Measurements from ENCODE around the gene SLC35E1. TPM values are rescaled to one million over a fixed set of nuclear protein-coding genes. Genes with fewer than 3 reads are reported as not detected.

The SLC35E1 gene
- total RNA-seq, 4 donors from 2014 or later, result 31.0 to 56.1 (median 42.8) TPM

GRCh38 chr19:16613841-16614240 lies 41.6 kb upstream of the SLC35E1 start:
- 73% methylated on average over 2 of the region's 2 CpGs; no CpG with 5 or more reads in 1 of the 2 donors for WGBS, 2 donors (ENCODE audit: low coverage in 1 of 2)
- no peak for DNase-seq
- H3K9me3 ChIP-seq, result no peaks in the 10 kb centered on the region
- in situ Hi-C loops (cut with MboI; ENCODE audit: low pct_ligation_motif_present in 1 of 4, low pct_unique_long_range_greater_than_20kb in 1 of 4, low sequenced_read_pairs in 3 of 4) (no loop called here), intact Hi-C loops (cut with DNase I; ENCODE audit: low total_unique reads) (no loop called here)
- no peak overlapping the region for H3K4me3 ChIP-seq
- H3K36me3 ChIP-seq, result no peaks in the 10 kb centered on the region
- H3K4me1 ChIP-seq, result peaks cover 4 to 22% (median 6%) of the 10 kb centered on the region in 4 donors
- no peak overlapping the region for H3K27ac ChIP-seq
- no peaks in the 10 kb centered on the region for H3K27me3 ChIP-seq
- TF ChIP-seq POLR2A (IDR thresholded peaks at IDR 0.05) (no peak), POLR2AphosphoS5 (IDR thresholded peaks at IDR 0.05) (no peak), EP300 (IDR thresholded peaks at IDR 0.05; ENCODE audit: low read depth) (no peak)
- TF ChIP-seq, protein P1, sequence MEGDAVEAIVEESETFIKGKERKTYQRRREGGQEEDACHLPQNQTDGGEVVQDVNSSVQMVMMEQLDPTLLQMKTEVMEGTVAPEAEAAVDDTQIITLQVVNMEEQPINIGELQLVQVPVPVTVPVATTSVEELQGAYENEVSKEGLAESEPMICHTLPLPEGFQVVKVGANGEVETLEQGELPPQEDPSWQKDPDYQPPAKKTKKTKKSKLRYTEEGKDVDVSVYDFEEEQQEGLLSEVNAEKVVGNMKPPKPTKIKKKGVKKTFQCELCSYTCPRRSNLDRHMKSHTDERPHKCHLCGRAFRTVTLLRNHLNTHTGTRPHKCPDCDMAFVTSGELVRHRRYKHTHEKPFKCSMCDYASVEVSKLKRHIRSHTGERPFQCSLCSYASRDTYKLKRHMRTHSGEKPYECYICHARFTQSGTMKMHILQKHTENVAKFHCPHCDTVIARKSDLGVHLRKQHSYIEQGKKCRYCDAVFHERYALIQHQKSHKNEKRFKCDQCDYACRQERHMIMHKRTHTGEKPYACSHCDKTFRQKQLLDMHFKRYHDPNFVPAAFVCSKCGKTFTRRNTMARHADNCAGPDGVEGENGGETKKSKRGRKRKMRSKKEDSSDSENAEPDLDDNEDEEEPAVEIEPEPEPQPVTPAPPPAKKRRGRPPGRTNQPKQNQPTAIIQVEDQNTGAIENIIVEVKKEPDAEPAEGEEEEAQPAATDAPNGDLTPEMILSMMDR (IDR thresholded peaks at IDR 0.05), result no peak

DNA sequence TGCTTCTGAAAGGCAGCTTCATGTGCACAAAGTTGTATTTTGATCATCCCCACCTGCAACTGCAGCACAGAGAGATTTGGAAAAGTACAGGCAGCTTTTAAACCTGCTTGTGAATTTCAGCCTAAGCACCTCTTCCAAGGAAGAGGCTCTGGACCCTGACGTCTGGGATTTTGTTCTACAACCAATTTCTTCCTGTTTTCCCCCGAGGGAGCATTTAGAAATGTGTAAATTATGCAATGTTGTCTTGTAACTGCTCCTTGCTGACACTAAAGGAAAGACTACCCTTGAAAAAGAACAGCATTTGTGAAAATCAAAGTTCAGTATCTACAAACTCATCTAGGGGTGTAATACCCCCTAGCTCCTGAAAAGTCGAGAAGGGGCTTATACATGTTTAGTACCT lies 40.4 kb upstream of the SLC35E1 start:
- in situ Hi-C loops (cut with MboI; ENCODE audit: low pct_ligation_motif_present in 1 of 4, low pct_unique_long_range_greater_than_20kb in 1 of 4, low sequenced_read_pairs in 3 of 4), result no loop called here
- 54 to 71% methylated on average over 3 of the region's 3 CpGs for whole genome bisulfite sequencing, 2 donors (ENCODE audit: low coverage in 1 of 2)

DNA sequence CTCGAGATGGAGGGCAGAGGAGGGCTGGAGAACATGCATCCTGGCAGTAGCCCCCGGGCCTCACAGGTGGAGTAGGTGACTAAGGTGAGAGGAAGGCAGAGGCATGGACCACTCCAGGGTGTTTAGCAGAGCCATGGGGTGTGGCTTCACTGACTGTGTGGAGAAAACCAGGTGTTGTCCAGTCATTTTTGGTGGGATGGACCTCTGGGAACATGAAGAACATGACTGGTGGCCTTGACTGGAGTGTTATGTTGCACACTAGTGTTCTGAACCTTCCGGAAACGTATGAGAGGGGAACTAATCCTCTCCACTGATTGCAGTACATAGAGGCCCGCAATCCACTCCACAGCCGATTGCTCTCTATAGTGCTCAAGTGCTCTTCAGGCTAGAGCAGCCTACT lies 38.9 kb upstream of the SLC35E1 start:
- intact Hi-C loops (cut with DNase I; ENCODE audit: low total_unique reads), result no loop called here
- H3K4me1 ChIP-seq, result peaks cover 15 to 41% (median 21%) of the 10 kb centered on the region in 4 donors

More for the DNA sequence above, 40.4 kb upstream of the SLC35E1 start:
- no peaks in the 10 kb centered on the region for H3K27me3 ChIP-seq
- no peaks in the 10 kb centered on the region for H3K9me3 ChIP-seq
- DNase-seq, result no peak
- H3K4me3 ChIP-seq, result no peak overlapping the region
- H3K27ac ChIP-seq, result peak overlapping the region in 2 of 4 donors; percentile 15 to 40
- TF ChIP-seq EP300 (IDR thresholded peaks at IDR 0.05; ENCODE audit: low read depth), result no peak
- TF ChIP-seq, protein P1 (IDR thresholded peaks at IDR 0.05), result no peak
- no peak for TF ChIP-seq POLR2AphosphoS5 (IDR thresholded peaks at IDR 0.05)
- TF ChIP-seq POLR2A (IDR thresholded peaks at IDR 0.05), result no peak
- H3K36me3 ChIP-seq, result no peaks in the 10 kb centered on the region
- intact Hi-C loops (cut with DNase I; ENCODE audit: low total_unique reads), result no loop called here
- H3K4me1 ChIP-seq, result peaks cover 11 to 32% (median 18%) of the 10 kb centered on the region in 4 donors

DNA sequence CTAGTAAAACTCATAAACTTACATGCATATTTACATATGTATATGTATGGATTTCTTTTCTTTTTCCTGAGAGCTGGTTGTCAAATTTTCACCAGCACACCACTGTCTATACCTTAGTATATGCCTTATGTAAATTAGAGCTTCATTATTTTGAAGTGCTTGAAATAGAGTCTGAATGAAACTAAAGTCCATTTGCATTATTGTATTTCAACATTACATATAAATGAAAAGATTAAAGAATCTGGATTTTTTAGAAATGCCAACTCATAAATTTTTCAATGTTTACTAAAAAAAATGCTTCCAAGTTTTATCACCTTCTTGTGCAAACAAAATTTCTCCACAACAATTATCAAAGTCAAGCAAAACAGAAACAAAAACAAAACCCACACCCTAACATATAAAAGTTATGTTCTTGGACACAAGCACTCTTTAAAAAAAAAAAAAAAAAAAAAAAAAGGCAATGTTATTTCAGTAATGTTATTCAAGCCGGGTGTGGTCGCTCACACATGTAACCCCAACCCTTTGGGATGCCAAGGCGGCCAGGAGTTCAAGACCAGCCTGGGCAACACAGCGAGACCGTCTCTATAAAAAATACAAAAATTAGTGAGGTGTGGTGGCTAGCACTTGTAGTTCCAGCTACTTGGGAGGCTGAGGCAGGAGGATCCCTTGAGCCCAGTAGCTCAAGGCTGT lies 37.4 kb upstream of the SLC35E1 start:
- H3K36me3 ChIP-seq, result no peaks in the 10 kb centered on the region
- peak overlapping the region; percentile 86 to 91 (median 86) for H3K27ac ChIP-seq
- TF ChIP-seq EP300 (IDR thresholded peaks at IDR 0.05; ENCODE audit: low read depth) (no peak), POLR2A (IDR thresholded peaks at IDR 0.05) (no peak), POLR2AphosphoS5 (IDR thresholded peaks at IDR 0.05) (no peak)
- TF ChIP-seq, protein P1 (IDR thresholded peaks at IDR 0.05), result no peak
- no peak overlapping the region for H3K4me3 ChIP-seq
- intact Hi-C loops (cut with DNase I; ENCODE audit: low total_unique reads) (no loop called here), in situ Hi-C loops (cut with MboI; ENCODE audit: low pct_ligation_motif_present in 1 of 4, low pct_unique_long_range_greater_than_20kb in 1 of 4, low sequenced_read_pairs in 3 of 4) (no loop called here)
- no peak for DNase-seq
- H3K4me1 ChIP-seq, result peaks cover 21 to 51% (median 31%) of the 10 kb centered on the region in 4 donors
- H3K9me3 ChIP-seq, result no peaks in the 10 kb centered on the region
- H3K27me3 ChIP-seq, result no peaks in the 10 kb centered on the region
- WGBS, 2 donors (ENCODE audit: low coverage in 1 of 2), result 33 to 66% methylated on average over 3 to 5 of the region's 5 CpGs

More for the DNA sequence above, 38.9 kb upstream of the SLC35E1 start:
- Histone ChIP-seq H3K27me3 (no peaks in the 10 kb centered on the region), H3K27ac (no peak overlapping the region), H3K36me3 (no peaks in the 10 kb centered on the region), H3K4me3 (no peak overlapping the region), H3K9me3 (no peaks in the 10 kb centered on the region)
- no peak for DNase-seq
- TF ChIP-seq POLR2AphosphoS5 (IDR thresholded peaks at IDR 0.05) (no peak), EP300 (IDR thresholded peaks at IDR 0.05; ENCODE audit: low read depth) (no peak), POLR2A (IDR thresholded peaks at IDR 0.05) (no peak)
- TF ChIP-seq, protein P1 (IDR thresholded peaks at IDR 0.05), result no peak
- in situ Hi-C loops (cut with MboI; ENCODE audit: low pct_ligation_motif_present in 1 of 4, low pct_unique_long_range_greater_than_20kb in 1 of 4, low sequenced_read_pairs in 3 of 4), result no loop called here
- WGBS, 2 donors (ENCODE audit: low coverage in 1 of 2), result 93 to 100% methylated on average over 3 to 6 of the region's 6 CpGs

Measured in transverse colon (tissue), 4 donors.